ENCODE measurements around the gene AKAP9.
A peak's percentile ranks its signal among the peaks of the same experiment; 100 is the strongest.

AKAP9 gene

GRCh38 chr7:91999631-92000565, 59.2 kb downstream of the AKAP9 start:
- Histone ChIP-seq H3K27me3 (ENCODE audit: insufficient read depth, low read depth) (no peaks in the 10 kb centered on the region), H3K4me1 (ENCODE audit: low read depth, poor library complexity, severe bottlenecking) (peaks cover 80% of the 10 kb centered on the region), H3K36me3 (ENCODE audit: insufficient read depth) (no peaks in the 10 kb centered on the region), H3K79me2 (ENCODE audit: insufficient read depth, low read depth) (no peaks in the 10 kb centered on the region; the same call in 1 of the 2 replicates), H3K4me3 (IDR thresholded peaks at IDR 0.05; ENCODE audit: insufficient read depth, low read depth, low read length) (no peak overlapping the region), H2AFZ (ENCODE audit: low read depth) (no peak overlapping the region), H3K9ac (no peak overlapping the region), H4K20me1 (ENCODE audit: insufficient read depth) (no peaks in the 10 kb centered on the region), H3K4me2 (no peak overlapping the region), H3K27ac (no peak overlapping the region)
- TF ChIP-seq CTCF (conservative IDR thresholded peaks at IDR 0.05; ENCODE audit: low read depth, low read length) = no peak

GRCh38 chr7:92002720-92003119, 62.1 kb downstream of the AKAP9 start:
- H3K4me1 ChIP-seq (ENCODE audit: low read depth, poor library complexity, severe bottlenecking) = peaks cover 53% of the 10 kb centered on the region
- peak overlapping the region; percentile 57 for H3K27ac ChIP-seq
- H2AFZ ChIP-seq (ENCODE audit: low read depth) = no peak overlapping the region
- TF ChIP-seq CTCF (conservative IDR thresholded peaks at IDR 0.05; ENCODE audit: low read depth, low read length) = no peak
- no peak overlapping the region for H3K9ac ChIP-seq
- peak overlapping the region; percentile 72 for H3K4me2 ChIP-seq
- H3K36me3 ChIP-seq (ENCODE audit: insufficient read depth) = no peaks in the 10 kb centered on the region
- H3K27me3 ChIP-seq (ENCODE audit: insufficient read depth, low read depth) = no peaks in the 10 kb centered on the region
- H3K79me2 ChIP-seq (ENCODE audit: insufficient read depth, low read depth) = no peaks in the 10 kb centered on the region
- no peak overlapping the region for H3K4me3 ChIP-seq (IDR thresholded peaks at IDR 0.05; ENCODE audit: insufficient read depth, low read depth, low read length)
- H4K20me1 ChIP-seq (ENCODE audit: insufficient read depth) = no peaks in the 10 kb centered on the region

GRCh38 chr7:92006046-92006445, 65.4 kb downstream of the AKAP9 start:
- no peak for TF ChIP-seq CTCF (conservative IDR thresholded peaks at IDR 0.05; ENCODE audit: low read depth, low read length)
- H2AFZ ChIP-seq (ENCODE audit: low read depth) = no peak overlapping the region
- H3K36me3 ChIP-seq (ENCODE audit: insufficient read depth) = no peaks in the 10 kb centered on the region
- H3K4me2 ChIP-seq = no peak overlapping the region
- no peak overlapping the region for H3K9ac ChIP-seq
- H3K4me3 ChIP-seq (IDR thresholded peaks at IDR 0.05; ENCODE audit: insufficient read depth, low read depth, low read length) = no peak overlapping the region
- no peaks in the 10 kb centered on the region for H3K27me3 ChIP-seq (ENCODE audit: insufficient read depth, low read depth)
- H3K79me2 ChIP-seq (ENCODE audit: insufficient read depth, low read depth) = no peaks in the 10 kb centered on the region
- peaks cover 29% of the 10 kb centered on the region for H3K4me1 ChIP-seq (ENCODE audit: low read depth, poor library complexity, severe bottlenecking)
- H3K27ac ChIP-seq = no peak overlapping the region
- H4K20me1 ChIP-seq (ENCODE audit: insufficient read depth) = no peaks in the 10 kb centered on the region

- no peak overlapping the region for H3K4me2 ChIP-seq
- H3K27me3 ChIP-seq (ENCODE audit: insufficient read depth, low read depth) = no peaks in the 10 kb centered on the region
- no peaks in the 10 kb centered on the region for H3K79me2 ChIP-seq (ENCODE audit: insufficient read depth, low read depth)
- no peak overlapping the region for H3K9ac ChIP-seq
- H3K27ac ChIP-seq = no peak overlapping the region
- H4K20me1 ChIP-seq (ENCODE audit: insufficient read depth) = no peaks in the 10 kb centered on the region
- H3K36me3 ChIP-seq (ENCODE audit: insufficient read depth) = no peaks in the 10 kb centered on the region
- H2AFZ ChIP-seq (ENCODE audit: low read depth) = no peak overlapping the region
- no peaks in the 10 kb centered on the region for H3K4me1 ChIP-seq (ENCODE audit: low read depth, poor library complexity, severe bottlenecking)
- no peak for TF ChIP-seq CTCF (conservative IDR thresholded peaks at IDR 0.05; ENCODE audit: low read depth, low read length)
- no peak overlapping the region for H3K4me3 ChIP-seq (IDR thresholded peaks at IDR 0.05; ENCODE audit: insufficient read depth, low read depth, low read length)
Measured at GRCh38 chr7:92010215-92010614, 69.6 kb downstream of the AKAP9 start.
